Kidney epithelial cell (primary cell): ENCODE measurements around the gene GAK. TPM values are rescaled to one million over a fixed set of nuclear protein-coding genes. Genes with fewer than 3 reads are reported as not detected.

Source experiments
- DNase-seq: peaks from one replicate; pipeline ENCODE4 v3.0.0-alpha.2; 2010; ENCODE audit warnings: low read depth
- H3K27me3 ChIP-seq: 2 replicates; pipeline ENCODE4 v1.6.0; 2011; ENCODE audit warnings: low read length; ENCODE audit not compliant: control insufficient read depth, insufficient read depth
- H3K36me3 ChIP-seq: 2 replicates; pipeline ENCODE4 v1.5.1; 2011; ENCODE audit warnings: low read length; ENCODE audit not compliant: control insufficient read depth, insufficient read depth
- H3K4me3 ChIP-seq: 2 replicates; pipeline ENCODE4 v1.5.1; 2011; ENCODE audit warnings: low read depth, mild to moderate bottlenecking, control low read depth, low read length
- CTCF ChIP-seq: IDR thresholded peaks from 2 replicates; pipeline ENCODE4 v1.5.1; 2011; ENCODE audit warnings: mild to moderate bottlenecking, moderate library complexity, low read length, control low read depth, inconsistent platforms; ENCODE audit not compliant: insufficient read depth, poor library complexity, severe bottlenecking
- total RNA-seq: library from RNA; depleted of rRNA; stranded (reverse); fragments of >200 nt; gene quantifications from 2 replicates; pipeline ENCODE4 v1.2.3, GENCODE V29; 2015

The GAK gene
- total RNA-seq, 1 donor from 2014 or later, result 131 TPM

GRCh38 chr4:901192-901910 is 30.8 kb downstream of the GAK start:
- no peaks in the 10 kb centered on the region for H3K36me3 ChIP-seq
- no peak for TF ChIP-seq CTCF
- no peak for DNase-seq
- H3K27me3 ChIP-seq, result no peaks in the 10 kb centered on the region
- H3K4me3 ChIP-seq, result no peak overlapping the region

GRCh38 chr4:900721-901120 is 31.4 kb downstream of the GAK start:
- Histone ChIP-seq H3K36me3 (no peaks in the 10 kb centered on the region), H3K4me3 (no peak overlapping the region), H3K27me3 (no peaks in the 10 kb centered on the region)
- DNase-seq, result no peak
- TF ChIP-seq CTCF, result no peak

- Histone ChIP-seq H3K27me3 (no peaks in the 10 kb centered on the region), H3K4me3 (no peak overlapping the region), H3K36me3 (no peaks in the 10 kb centered on the region)
- no peak for TF ChIP-seq CTCF
- DNase-seq, result no peak
Measured at GRCh38 chr4:900073-900472, 32.0 kb downstream of the GAK start.

- Histone ChIP-seq H3K4me3 (no peak overlapping the region), H3K27me3 (no peaks in the 10 kb centered on the region), H3K36me3 (no peaks in the 10 kb centered on the region)
- DNase-seq, result no peak
- TF ChIP-seq CTCF, result no peak
Measured at GRCh38 chr4:899556-899906, 32.6 kb downstream of the GAK start.

GRCh38 chr4:898869-899555 is 33.1 kb downstream of the GAK start:
- H3K27me3 ChIP-seq, result no peaks in the 10 kb centered on the region
- no peak overlapping the region for H3K4me3 ChIP-seq
- H3K36me3 ChIP-seq, result no peaks in the 10 kb centered on the region
- no peak for DNase-seq
- no peak for TF ChIP-seq CTCF
